Measurements from ENCODE around the gene CAMK1G. TPM values are rescaled to one million over a fixed set of nuclear protein-coding genes. Genes with fewer than 3 reads are reported as not detected.

Gene CAMK1G
- total RNA-seq, 1 donor from 2014 or later: not detected

DNA sequence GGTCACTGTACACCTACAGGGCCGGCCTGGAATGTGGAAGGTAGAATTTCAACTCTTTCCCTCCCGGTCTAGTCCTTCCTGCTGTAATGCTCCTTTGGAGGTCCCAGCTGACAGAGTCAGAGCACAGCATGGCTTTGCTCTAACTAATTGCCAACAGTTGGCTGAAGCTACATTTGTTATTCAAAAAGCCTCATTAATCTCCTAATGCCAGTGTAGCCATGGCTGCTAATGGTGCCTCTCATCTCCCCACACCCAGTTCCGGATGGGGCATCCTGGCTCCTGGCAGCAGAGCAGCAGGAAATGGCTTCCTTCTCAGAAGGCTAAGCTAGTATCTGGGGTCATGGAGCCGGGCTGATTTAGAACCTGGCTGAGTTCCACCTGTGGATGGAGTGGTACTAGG, 18.7 kb upstream of the CAMK1G start:
- no peak for DNase-seq (ENCODE audit: low spot score)

DNA sequence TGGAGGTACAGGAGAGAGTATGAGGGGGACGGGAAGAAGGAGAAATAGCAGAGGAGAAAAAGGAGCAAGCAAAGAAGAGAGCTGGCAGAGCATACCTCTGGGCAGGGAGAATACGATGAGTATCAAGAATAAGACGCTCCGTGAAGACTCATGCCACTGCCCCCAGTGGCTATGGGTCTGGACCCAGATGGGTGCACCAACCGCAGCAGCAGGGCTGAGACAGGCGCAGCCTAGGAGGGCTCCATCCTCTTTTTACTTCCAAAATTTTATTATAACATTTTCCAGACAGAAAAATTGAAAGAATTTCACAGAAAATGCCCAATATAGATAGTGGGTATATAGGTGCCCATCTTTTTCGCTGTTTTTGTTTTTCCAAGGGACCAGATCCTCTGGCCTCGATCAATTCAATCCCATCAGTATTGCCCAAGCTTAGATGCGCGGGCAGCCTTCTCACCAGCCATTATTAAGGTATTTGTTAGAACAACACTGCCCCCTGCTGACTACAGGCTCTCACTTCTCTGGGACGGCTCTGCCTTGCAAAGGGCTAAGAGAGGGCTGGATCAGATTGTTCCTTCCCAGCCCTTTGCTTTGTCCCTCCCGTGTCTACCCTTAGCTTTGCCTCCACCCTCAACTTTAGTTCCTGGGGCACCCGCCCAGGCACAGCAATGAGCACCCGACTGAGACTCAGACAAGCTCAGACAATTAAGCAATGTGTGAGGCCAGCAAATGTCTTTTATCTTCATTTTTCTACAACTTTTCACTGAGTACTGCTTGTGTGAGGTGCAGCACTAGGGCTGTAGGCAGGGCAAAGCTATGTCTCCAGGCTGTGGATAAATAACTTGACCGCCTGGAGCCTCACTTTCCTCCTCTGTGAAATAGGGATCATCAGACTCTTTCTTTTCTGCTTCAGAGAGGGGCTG, 17.5 kb upstream of the CAMK1G start:
- no peak for DNase-seq (ENCODE audit: low spot score)

DNA sequence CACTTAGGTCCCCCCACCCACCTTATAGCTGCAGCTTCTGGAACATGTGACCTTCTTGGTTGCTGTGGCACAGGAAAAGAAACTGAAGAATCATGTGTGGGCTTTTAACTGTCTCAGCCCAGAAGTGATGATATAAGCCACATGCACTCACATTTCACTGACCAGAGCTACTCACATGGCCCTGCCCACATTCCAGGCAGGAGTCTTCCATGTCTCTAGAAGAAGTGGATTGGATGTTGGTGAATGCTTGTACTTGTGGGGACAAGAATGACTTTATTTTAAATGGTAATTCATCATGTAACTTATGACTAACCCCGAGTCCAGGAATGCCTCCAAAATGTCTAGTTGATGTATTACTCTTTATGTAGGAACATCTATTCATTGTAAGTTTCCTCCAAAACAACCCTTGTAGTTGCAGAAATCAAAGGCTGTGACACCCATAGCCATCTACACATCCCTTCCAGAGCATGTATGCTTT, 15.8 kb upstream of the CAMK1G start:
- DNase-seq (ENCODE audit: low spot score): no peak

DNA sequence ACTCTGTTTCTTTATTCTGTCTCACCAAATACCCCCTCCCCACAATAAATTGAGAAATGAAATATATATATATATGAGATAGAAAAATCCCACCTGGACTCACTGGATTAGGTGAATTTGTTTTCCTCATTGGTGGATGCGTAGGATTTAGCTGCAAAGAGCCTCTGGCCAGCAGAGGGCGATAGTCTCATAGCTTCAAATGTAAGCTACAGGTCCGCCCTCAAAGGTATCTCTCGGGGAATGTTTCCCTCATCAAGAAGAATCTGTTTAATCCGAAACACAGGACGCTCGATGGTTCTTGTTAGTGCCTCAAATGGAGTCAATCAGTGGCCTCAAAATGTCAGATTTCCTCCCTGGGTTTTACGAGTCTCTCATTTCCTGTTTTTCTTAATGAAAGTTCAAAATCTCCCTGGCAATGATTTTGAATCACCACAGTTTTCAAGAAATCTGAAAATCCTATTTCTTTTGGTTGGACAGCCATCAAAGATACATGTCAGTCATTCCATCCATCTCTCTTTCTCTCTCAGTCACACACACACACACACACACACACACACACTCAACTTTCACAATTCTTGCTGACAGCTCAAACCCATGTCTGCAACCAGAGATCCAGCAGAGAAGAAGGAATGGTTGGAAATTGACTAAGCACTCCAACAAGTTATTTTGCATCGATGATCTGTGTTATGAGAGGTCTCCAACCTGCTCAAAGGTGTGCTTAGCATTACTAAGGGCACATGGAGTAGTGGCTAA, 13.9 kb upstream of the CAMK1G start:
- DNase-seq (ENCODE audit: low spot score): no peak

GRCh38 chr1:209570743-209571142, 12.8 kb upstream of the CAMK1G start:
- DNase-seq (ENCODE audit: low spot score): no peak

- no peak for DNase-seq (ENCODE audit: low spot score)
Measured at GRCh38 chr1:209576392-209577197, 6.9 kb upstream of the CAMK1G start.

DNA sequence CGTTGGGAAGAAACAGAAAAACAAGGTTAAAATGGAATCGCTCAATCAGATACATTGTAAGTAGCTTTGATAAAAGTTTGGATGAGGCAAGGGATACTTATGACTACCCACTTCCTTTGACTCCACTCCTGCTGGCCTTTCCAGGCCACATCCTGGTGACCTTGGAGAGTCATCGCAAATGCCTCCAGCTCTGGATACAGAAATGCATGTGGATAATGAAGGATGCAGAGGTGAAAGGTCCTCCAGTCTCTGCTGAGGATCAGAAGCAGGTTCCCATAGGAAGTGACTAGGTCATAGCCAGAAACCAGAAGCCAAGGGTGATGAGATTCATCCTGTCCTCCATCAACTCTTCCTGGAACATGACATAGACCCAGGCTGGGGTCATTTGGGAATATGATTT, 6.2 kb upstream of the CAMK1G start:
- DNase-seq (ENCODE audit: low spot score): no peak

GRCh38 chr1:209580577-209580976, 2.9 kb upstream of the CAMK1G start:
- DNase-seq (ENCODE audit: low spot score): no peak

DNA sequence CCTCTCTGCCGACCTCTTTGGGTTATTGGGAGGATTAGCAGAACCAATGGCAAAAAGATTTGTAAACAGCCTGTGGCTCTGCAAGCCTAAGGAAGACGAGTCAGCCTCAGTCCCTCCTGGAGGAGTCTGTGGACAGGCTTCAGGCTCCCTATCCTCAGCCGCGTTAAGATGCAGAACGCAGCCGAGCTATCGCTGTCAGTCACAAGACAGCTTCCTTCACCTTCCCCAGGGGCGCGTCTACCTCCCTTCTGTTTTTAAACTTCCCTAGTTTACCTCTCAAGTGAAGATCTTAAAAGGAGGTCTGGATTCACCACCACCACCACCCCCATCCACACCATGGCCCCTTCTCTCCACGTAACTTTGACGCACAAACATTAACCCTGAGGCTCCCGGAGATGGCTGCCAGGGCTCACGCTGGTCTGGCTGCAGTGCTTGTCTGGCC, 738 bp downstream of the CAMK1G start:
- DNase-seq (ENCODE audit: low spot score): no peak

DNA sequence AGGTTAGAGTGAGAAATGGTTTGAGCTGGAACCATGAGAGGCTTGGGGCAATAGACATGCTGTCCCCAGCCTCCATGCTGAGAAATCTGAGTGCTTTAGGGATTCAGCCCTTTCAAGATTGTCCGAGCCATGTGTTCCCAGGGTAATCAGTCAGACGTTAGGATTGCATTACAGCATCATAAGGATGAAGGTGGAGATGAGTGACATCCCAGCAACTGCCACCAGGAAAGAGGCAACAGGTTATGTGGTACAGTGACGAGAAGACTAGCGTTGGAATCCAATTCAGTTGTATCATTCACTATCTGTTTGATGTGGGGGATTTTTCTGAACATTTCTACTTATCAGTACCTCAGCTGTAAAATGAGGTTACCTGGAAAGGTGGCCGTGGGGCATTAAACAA, 1.7 kb downstream of the CAMK1G start:
- no peak for DNase-seq (ENCODE audit: low spot score)

GRCh38 chr1:209585672-209586071, 2.2 kb downstream of the CAMK1G start:
- DNase-seq (ENCODE audit: low spot score): no peak

DNA sequence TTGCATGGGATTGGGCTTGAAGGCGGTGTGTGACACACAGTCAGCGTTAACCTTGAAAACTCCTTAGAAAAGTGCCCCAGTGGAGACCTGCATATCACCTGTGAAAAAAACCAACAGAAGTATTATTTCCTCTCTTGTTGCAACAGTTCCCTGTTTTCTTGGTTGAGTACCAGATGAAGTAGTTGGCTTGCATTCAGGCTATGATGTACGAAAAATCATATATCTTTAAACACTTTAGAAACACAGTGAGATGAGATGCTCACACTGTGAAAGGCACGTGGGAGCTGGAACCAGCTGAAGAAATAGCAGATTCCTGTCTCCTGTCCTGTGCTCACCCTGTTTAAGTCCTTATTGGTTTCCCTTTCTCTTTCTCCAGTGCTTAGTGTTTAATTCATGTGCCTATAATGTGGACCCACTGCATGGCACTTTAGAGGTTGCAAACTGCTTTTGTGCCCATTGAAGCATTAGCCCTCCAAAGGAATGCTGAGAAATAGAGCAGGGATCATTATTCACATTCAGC, 2.8 kb downstream of the CAMK1G start:
- DNase-seq (ENCODE audit: low spot score): no peak

- DNase-seq (ENCODE audit: low spot score): no peak
Measured at GRCh38 chr1:209587789-209588188, 4.3 kb downstream of the CAMK1G start.

DNA sequence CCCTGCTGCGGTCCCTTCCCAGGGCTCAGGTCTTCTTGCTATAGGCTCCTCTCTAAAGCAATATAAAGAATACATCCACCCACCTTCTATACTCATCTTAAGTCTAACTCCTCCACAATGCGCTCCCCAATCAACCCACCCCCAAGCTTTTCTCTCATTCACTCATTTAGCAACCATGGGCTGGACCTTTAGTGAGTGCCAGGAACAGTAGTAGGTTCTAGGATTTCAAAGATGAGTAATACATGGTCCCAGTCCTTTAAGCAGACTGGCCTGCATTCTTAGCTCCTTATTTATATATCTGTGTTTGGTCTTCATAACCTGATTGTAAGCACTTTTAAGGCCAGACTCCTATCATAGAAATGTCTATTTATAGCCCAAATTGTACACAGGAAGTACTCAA, 5.9 kb downstream of the CAMK1G start:
- no peak for DNase-seq (ENCODE audit: low spot score)

GRCh38 chr1:209589863-209590262, 6.3 kb downstream of the CAMK1G start:
- DNase-seq (ENCODE audit: low spot score): no peak

DNA sequence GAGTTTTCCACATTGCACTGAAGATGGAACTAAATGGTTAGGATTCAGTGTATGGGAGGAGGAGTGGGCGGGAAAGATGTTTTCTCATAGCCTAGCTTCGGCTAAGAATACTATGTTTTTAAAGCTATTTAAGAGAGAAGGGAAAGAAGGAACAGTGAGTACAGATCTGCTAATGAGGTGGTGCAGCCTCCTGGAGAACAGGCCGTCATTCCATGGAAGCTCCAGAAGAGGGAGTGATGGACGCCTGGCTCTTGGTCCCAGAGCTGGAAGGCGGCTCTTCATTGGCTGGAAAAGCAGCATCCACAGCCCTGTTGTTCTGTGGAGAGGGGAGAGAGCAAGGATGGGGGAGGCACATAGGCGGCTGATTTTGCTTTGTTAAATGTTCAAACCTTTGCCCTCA, 6.9 kb downstream of the CAMK1G start:
- DNase-seq (ENCODE audit: low spot score): no peak

- DNase-seq (ENCODE audit: low spot score): no peak
Measured at GRCh38 chr1:209593747-209594146, 10.2 kb downstream of the CAMK1G start.

DNA sequence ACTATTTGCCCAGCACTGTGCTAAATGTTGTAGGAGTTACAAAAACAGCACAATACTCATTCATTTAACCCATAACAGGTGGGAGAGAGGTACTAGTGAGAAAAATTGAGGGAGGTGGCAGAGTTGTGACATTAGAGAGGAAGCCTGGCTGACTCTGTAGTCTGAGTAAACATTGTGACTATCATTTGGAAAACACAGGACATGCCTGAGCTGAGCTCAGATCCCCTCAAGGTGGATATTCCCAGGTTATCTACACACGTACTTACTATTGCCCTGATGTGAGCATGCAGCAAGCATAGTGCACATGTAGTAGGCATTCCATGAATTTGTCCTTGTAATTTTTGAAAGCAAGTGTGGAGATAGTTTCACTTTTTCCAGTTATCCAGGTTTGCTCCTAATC, 10.9 kb downstream of the CAMK1G start:
- DNase-seq (ENCODE audit: low spot score): no peak

GRCh38 chr1:209595028-209595427, 11.5 kb downstream of the CAMK1G start:
- DNase-seq (ENCODE audit: low spot score): no peak

DNA sequence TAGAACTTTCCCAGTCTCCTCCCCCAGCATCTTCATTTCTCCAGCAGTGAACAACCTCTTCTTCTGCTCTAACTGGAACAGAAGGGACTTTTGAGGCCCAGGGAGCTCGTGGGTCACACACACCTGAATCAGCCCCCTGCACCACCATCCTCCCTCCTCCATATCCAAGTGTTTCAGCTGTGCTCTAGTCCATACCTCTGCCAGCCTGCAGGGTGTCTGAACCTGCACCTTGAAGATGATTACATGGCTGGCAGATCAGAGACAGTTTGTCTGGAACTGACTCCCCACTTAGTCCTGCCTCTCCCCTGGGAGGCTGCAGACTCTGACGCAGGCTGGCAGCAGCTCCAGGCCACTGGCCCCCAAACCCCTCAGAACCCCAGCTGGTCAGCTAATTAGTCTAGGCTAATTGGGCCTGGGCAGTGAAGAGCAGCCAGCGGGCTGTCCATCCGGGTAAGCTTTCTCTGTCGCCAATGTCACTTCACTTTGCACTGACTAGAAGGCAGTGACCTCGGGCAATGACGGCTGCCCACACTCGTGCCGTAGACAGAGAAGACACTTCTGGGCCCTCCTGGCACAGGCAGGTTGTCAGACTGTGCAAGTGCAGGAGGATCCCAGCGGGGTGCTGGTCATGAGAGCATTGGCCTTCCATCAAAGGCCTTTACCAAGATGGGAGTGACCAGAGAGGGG, 12.2 kb downstream of the CAMK1G start:
- DNase-seq (ENCODE audit: low spot score): no peak

- DNase-seq (ENCODE audit: low spot score): no peak
Measured at GRCh38 chr1:209597499-209597898, 14.0 kb downstream of the CAMK1G start.
